Keratinocyte (primary cell): ENCODE data around the gene NRG3. TPM values are rescaled to one million over a fixed set of nuclear protein-coding genes. Genes with fewer than 3 reads are reported as not detected.

Experiments used
- DNase-seq: peaks from one replicate; pipeline ENCODE4 v3.0.0-alpha.2; 2011; ENCODE audit warnings: low read depth, missing footprints, low spot score
- FAIRE-seq: peaks from 2 replicates; lab custom pipeline; 2011; peaks lifted over from hg19 to GRCh38; lab: Jason Lieb, UNC
- H2AFZ ChIP-seq: 2 replicates; pipeline ENCODE4 v1.6.0; 2012; ENCODE audit warnings: low read length, control low read depth, inconsistent platforms; ENCODE audit not compliant: control insufficient read depth
- H3K27ac ChIP-seq: 2 replicates; pipeline ENCODE4 v1.5.1; 2011; ENCODE audit warnings: low read length; ENCODE audit not compliant: control insufficient read depth, insufficient read depth
- H3K27me3 ChIP-seq: 3 replicates; pipeline ENCODE4 v1.6.0; 2011; ENCODE audit warnings: low read length; ENCODE audit not compliant: control insufficient read depth, insufficient read depth; ENCODE audit errors: extremely low read depth
- H3K36me3 ChIP-seq, 2 experiments: 2 replicates in 1 of 2; 3 replicates in 1 of 2; pipeline ENCODE4 v1.5.1; 2011; ENCODE audit warnings: low read length in 2 of 2, mild to moderate bottlenecking in 1 of 2; ENCODE audit not compliant: control insufficient read depth in 2 of 2, insufficient read depth in 2 of 2; ENCODE audit errors: extremely low read depth in 1 of 2
- H3K4me1 ChIP-seq: 3 replicates; pipeline ENCODE4 v1.5.1; 2011; ENCODE audit warnings: low read length; ENCODE audit not compliant: control insufficient read depth, insufficient read depth; ENCODE audit errors: extremely low read depth
- H3K4me2 ChIP-seq: 3 replicates; pipeline ENCODE4 v1.6.0; 2011; ENCODE audit warnings: low read depth, low read length; ENCODE audit not compliant: control insufficient read depth, insufficient read depth; ENCODE audit errors: extremely low read depth
- H3K4me3 ChIP-seq, 3 experiments: fragments of 200-600 bp in 1 of 3; sonication (generic) in 1 of 3; 2 replicates in 2 of 3; 3 replicates in 1 of 3; pipeline ENCODE4 v1.5.1; 2011 to 2016; ENCODE audit warnings: low read length in 3 of 3, mild to moderate bottlenecking in 3 of 3, control low read depth in 2 of 3, inconsistent platforms in 1 of 3, low read depth in 1 of 3, mixed read lengths in 1 of 3, mixed run types in 1 of 3, moderate library complexity in 1 of 3; ENCODE audit not compliant: control insufficient read depth in 2 of 3, insufficient read depth in 2 of 3; ENCODE audit errors: extremely low read depth in 1 of 3
- H3K79me2 ChIP-seq: 2 replicates; pipeline ENCODE4 v1.6.0; 2012; ENCODE audit warnings: low read length; ENCODE audit not compliant: control insufficient read depth, insufficient read depth
- H3K9ac ChIP-seq: 3 replicates; pipeline ENCODE4 v1.6.0; 2011; ENCODE audit warnings: low read length; ENCODE audit not compliant: control insufficient read depth, insufficient read depth; ENCODE audit errors: extremely low read depth
- H3K9me1 ChIP-seq: 3 replicates; pipeline ENCODE4 v1.6.0; 2011; ENCODE audit warnings: low read length; ENCODE audit not compliant: control insufficient read depth, insufficient read depth; ENCODE audit errors: extremely low read depth
- H3K9me3 ChIP-seq: 2 replicates; pipeline ENCODE4 v1.5.1; 2012; ENCODE audit warnings: low read depth, low read length; ENCODE audit not compliant: control insufficient read depth
- H4K20me1 ChIP-seq: 3 replicates; pipeline ENCODE4 v1.6.0; 2011; ENCODE audit warnings: low read length; ENCODE audit not compliant: control insufficient read depth, insufficient read depth; ENCODE audit errors: extremely low read depth
- CTCF ChIP-seq, 3 experiments: IDR thresholded peaks in 1 of 3; conservative IDR thresholded peaks in 1 of 3; optimal IDR thresholded peaks in 1 of 3; 2 replicates in 2 of 3; 3 replicates in 1 of 3; pipeline versions ENCODE3 to v1.5.1; 2011; ENCODE audit warnings: low read length in 3 of 3, mild to moderate bottlenecking in 3 of 3, moderate library complexity in 2 of 3, control low read depth in 1 of 3, inconsistent platforms in 1 of 3; ENCODE audit not compliant: insufficient read depth in 2 of 3; ENCODE audit errors: extremely low read depth in 1 of 3
- EZH2 ChIP-seq: IDR thresholded peaks from one replicate; pipeline ENCODE4 v1.6.1; 2012; ENCODE audit warnings: inconsistent platforms, mild to moderate bottlenecking, low read length, moderate library complexity
- dilution Hi-C: fragments of 300-500 bp; cut with MboI; formaldehyde crosslinking; loops from one replicate; pipeline ENCODE4 v1.7.0; 2020; ENCODE audit warnings: low sequenced_read_pairs; ENCODE audit not compliant: extremely low pct_ligation_motif_present
- polyA plus RNA-seq, 5 experiments: library from polyadenylated mRNA; depleted of rRNA in 3 of 5; stranded (reverse) in 3 of 5; stranded (forward) in 1 of 5; unstranded in 1 of 5; fragments of >200 nt; gene quantifications; 1 replicate in 1 of 5; 2 replicates in 3 of 5; 3 replicates in 1 of 5; pipeline versions ENCODE4 v1.2.1 to v1.2.3, GENCODE V29; 2011 to 2012; ENCODE audit warnings: missing spikeins in 2 of 5, low read depth in 1 of 5, low replicate concordance in 1 of 5

Gene NRG3
- polyA plus RNA-seq, 1 donor (not counting 4 experiments of a cell fraction or from before 2014, with no cell fraction given): not detected

GRCh38 chr10:82162549-82163195, 287.7 kb downstream of the NRG3 start:
- H3K4me1 ChIP-seq: no peaks in the 10 kb centered on the region
- no peak overlapping the region for H3K4me3 ChIP-seq
- H3K36me3 ChIP-seq: no peaks in the 10 kb centered on the region
- no peak overlapping the region for H3K9ac ChIP-seq
- H4K20me1 ChIP-seq: no peaks in the 10 kb centered on the region
- peaks cover 1% of the 10 kb centered on the region for H3K9me3 ChIP-seq
- H3K27me3 ChIP-seq: no peaks in the 10 kb centered on the region
- H3K4me2 ChIP-seq: no peak overlapping the region
- no peak overlapping the region for H3K27ac ChIP-seq
- H2AFZ ChIP-seq: no peak overlapping the region
- no peak for DNase-seq
- H3K9me1 ChIP-seq: no peaks in the 10 kb centered on the region
- H3K79me2 ChIP-seq: no peaks in the 10 kb centered on the region
- TF ChIP-seq CTCF (optimal IDR thresholded peaks at IDR 0.05 in 1 of 3, IDR thresholded peaks at IDR 0.05 in 1 of 3, conservative IDR thresholded peaks at IDR 0.05 in 1 of 3; ENCODE audit: extremely low read depth in 1 of 3, insufficient read depth in 2 of 3, low read length in 3 of 3) (no peak), EZH2 (no peak)
- dilution Hi-C loops: no loop called here
- no peak for FAIRE-seq

DNA sequence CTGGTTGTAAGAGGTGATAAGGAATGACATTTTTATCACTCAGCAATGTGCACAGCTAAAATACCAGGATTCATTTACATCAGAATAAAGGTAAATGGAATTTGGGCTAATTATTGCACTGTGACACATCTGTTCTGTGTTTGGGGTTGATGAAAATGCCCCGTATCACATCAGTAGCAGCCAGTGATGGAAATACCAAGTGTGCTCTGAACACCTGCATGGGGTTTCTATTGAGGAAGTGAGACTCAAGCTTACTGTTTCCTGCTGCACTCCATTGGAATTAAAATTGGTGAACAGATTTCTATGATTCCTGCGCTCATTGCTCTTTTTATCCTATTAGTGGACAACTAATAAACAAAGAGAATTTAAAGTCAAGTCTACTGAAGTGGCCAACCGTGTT, 296.9 kb downstream of the NRG3 start:
- Histone ChIP-seq H4K20me1 (no peaks in the 10 kb centered on the region), H2AFZ (no peak overlapping the region), H3K9me3 (no peaks in the 10 kb centered on the region), H3K4me3 (no peak overlapping the region), H3K4me1 (no peaks in the 10 kb centered on the region), H3K4me2 (no peak overlapping the region), H3K27me3 (no peaks in the 10 kb centered on the region), H3K9ac (no peak overlapping the region), H3K79me2 (no peaks in the 10 kb centered on the region), H3K36me3 (no peaks in the 10 kb centered on the region), H3K27ac (no peak overlapping the region), H3K9me1 (no peaks in the 10 kb centered on the region)
- dilution Hi-C loops: no loop called here
- FAIRE-seq (no peak), DNase-seq (no peak)
- no peak for TF ChIP-seq EZH2
- no peak for TF ChIP-seq CTCF (optimal IDR thresholded peaks at IDR 0.05 in 1 of 3, IDR thresholded peaks at IDR 0.05 in 1 of 3, conservative IDR thresholded peaks at IDR 0.05 in 1 of 3; ENCODE audit: extremely low read depth in 1 of 3, insufficient read depth in 2 of 3, low read length in 3 of 3)
